Spleen (tissue), 11 donors: Measurements from ENCODE around the gene TNRC18. TPM values are rescaled to one million over a fixed set of nuclear protein-coding genes. Genes with fewer than 3 reads are reported as not detected.
"Not testable (repeated sequence)": the region's sequence is repeated elsewhere in the genome, so short reads cannot be mapped to it uniquely, and the experiment has no call there.

Experiments used
- DNase-seq: peaks from one replicate; pipeline ENCODE4 v3.0.0-alpha.2; 2020
- H3K27ac ChIP-seq, 8 donors: fragments of 200-600 bp; sonication (generic) in 7 of 8; 1 replicate in 4 of 8; 2 replicates in 4 of 8; pipeline versions ENCODE4 v1.5.0 to v1.8.0; 2016 to 2021; ENCODE audit warnings: inconsistent platforms in 4 of 8, mild to moderate bottlenecking in 4 of 8, moderate library complexity in 1 of 8
- H3K27me3 ChIP-seq, 7 donors: fragments of 200-600 bp; sonication (generic) in 6 of 7; replicated peaks in 1 of 7; 1 replicate in 4 of 7; 2 replicates in 3 of 7; pipeline versions ENCODE4 v1.5.0 to v1.8.0; 2016 to 2021; ENCODE audit warnings: inconsistent platforms in 3 of 7, mild to moderate bottlenecking in 1 of 7
- H3K36me3 ChIP-seq, 6 donors: fragments of 200-600 bp; sonication (generic) in 5 of 6; 1 replicate in 4 of 6; 2 replicates in 2 of 6; pipeline versions ENCODE4 v1.5.0 to v1.8.0; 2016 to 2021; ENCODE audit warnings: inconsistent platforms in 2 of 6
- H3K4me1 ChIP-seq, 6 donors: fragments of 200-600 bp; sonication (generic) in 5 of 6; 1 replicate in 3 of 6; 2 replicates in 3 of 6; pipeline versions ENCODE4 v1.5.0 to v1.8.0; 2016 to 2021; ENCODE audit warnings: inconsistent platforms in 3 of 6
- H3K4me3 ChIP-seq, 8 donors: fragments of 200-600 bp; sonication (generic) in 7 of 8; 1 replicate in 4 of 8; 2 replicates in 4 of 8; pipeline versions ENCODE4 v1.5.0 to v1.8.0; 2016 to 2021; ENCODE audit warnings: inconsistent platforms in 4 of 8, mild to moderate bottlenecking in 4 of 8, moderate library complexity in 2 of 8
- H3K9me3 ChIP-seq, 8 donors: fragments of 200-600 bp; sonication (generic) in 7 of 8; 1 replicate in 4 of 8; 2 replicates in 4 of 8; pipeline versions ENCODE4 v1.5.0 to v1.8.0; 2016 to 2021; ENCODE audit warnings: inconsistent platforms in 4 of 8
- CTCF ChIP-seq, 11 experiments: fragments of 200-600 bp in 7 of 11; fragments of 450-650 bp in 4 of 11; sonication (generic) in 4 of 11; IDR thresholded peaks in 8 of 11; conservative IDR thresholded peaks in 3 of 11; 1 replicate in 7 of 11; 2 replicates in 4 of 11; pipeline versions ENCODE4 v1.4.0 to v1.8.0; 2016 to 2021; ENCODE audit warnings: antibody characterized with exemption in 11 of 11, inconsistent platforms in 4 of 11, mild to moderate bottlenecking in 1 of 11
- POLR2A ChIP-seq, 3 donors: fragments of 450-650 bp; IDR thresholded peaks; one replicate each; pipeline ENCODE4 v1.5.1; 2017; ENCODE audit warnings: antibody characterized with exemption in 3 of 3, mild to moderate bottlenecking in 1 of 3
- POLR2AphosphoS5 ChIP-seq, 3 donors: sonication (generic); formaldehyde crosslinking; IDR thresholded peaks; one replicate each; pipeline ENCODE4 v1.5.1; 2017; ENCODE audit warnings: antibody characterized with exemption in 3 of 3
- WGBS, 5 donors: extraction: QIAGEN DNeasy Blood & Tissue Kit in 3 of 5; methylation state at CpG; one replicate each; pipeline versions ENCODE4 v1.1.5 to v1.1.7; 2013 to 2018; 5-methylcytosine and 5-hydroxymethylcytosine counted together
- intact Hi-C: fragments of 100-400 bp; cut with DNase I; formaldehyde crosslinking; loops from one replicate; pipeline ENCODE4 v1.15.0; 2023; ENCODE audit warnings: low total_unique reads
- polyA plus RNA-seq, 3 donors: library from polyadenylated mRNA; stranded (reverse); fragments of 200-250 nt; gene quantifications; one replicate each; pipeline ENCODE4 v1.2.1, GENCODE V29; 2013
- total RNA-seq, 7 donors: library from RNA; depleted of rRNA in 3 of 7; stranded (reverse); fragments of >200 nt in 3 of 7; fragmentation: NEBNext Ultra II Directional in 4 of 7; extraction: Animal tissue kit (Norgen Biotek cat#: 25700) in 4 of 7; gene quantifications; one replicate each; pipeline versions ENCODE4 v1.1.0 to v1.2.1, GENCODE V29; 2016 to 2021
- donor health status: healthy with polysubstance abuse.
- donor health status: DM: no; HTN: no; CAD: no; lungs with moderate emphysema.
- donor health status: DM: no; HTN: no; CAD: no.
- donor health status: Bipolar disorder and iron deficiency.
- donor health status: healthy.
- donor health status: DM: no; HTN: no; CAD: no.
- donor health status: DM: yes; HTN: yes; CAD: no.

TNRC18 gene
- total and polyA plus RNA-seq, 10 donors: 3.4 to 124 (median 71.0) TPM

GRCh38 chr7:5266191-5267028 is 157.2 kb downstream of the TNRC18 start:
- no peak for DNase-seq
- no peaks in the 10 kb centered on the region for H3K9me3 ChIP-seq
- TF ChIP-seq CTCF (IDR thresholded peaks at IDR 0.05 in 8 of 11, conservative IDR thresholded peaks at IDR 0.05 in 3 of 11) (no peak), POLR2AphosphoS5 (IDR thresholded peaks at IDR 0.05) (no peak), POLR2A (IDR thresholded peaks at IDR 0.05) (no peak)

GRCh38 chr7:5265320-5266190 is 158.1 kb downstream of the TNRC18 start:
- H3K9me3 ChIP-seq: no peaks in the 10 kb centered on the region
- H3K27me3 ChIP-seq: no peaks in the 10 kb centered on the region
- intact Hi-C loops: no loop called here
- 68 to 78% (median 74%) methylated on average over 16 to 19 of the region's 19 CpGs for WGBS, 5 donors
- no peak overlapping the region for H3K4me3 ChIP-seq
- no peaks in the 10 kb centered on the region for H3K4me1 ChIP-seq
- H3K27ac ChIP-seq: no peak overlapping the region
- no peaks in the 10 kb centered on the region for H3K36me3 ChIP-seq
- no peak for DNase-seq
- TF ChIP-seq POLR2A (IDR thresholded peaks at IDR 0.05): no peak
- no peak for TF ChIP-seq POLR2AphosphoS5 (IDR thresholded peaks at IDR 0.05)
- no peak for TF ChIP-seq CTCF (IDR thresholded peaks at IDR 0.05 in 8 of 11, conservative IDR thresholded peaks at IDR 0.05 in 3 of 11)

More at GRCh38 chr7:5266191-5267028, 157.2 kb downstream of the TNRC18 start:
- no peak overlapping the region for H3K4me3 ChIP-seq
- H3K27me3 ChIP-seq: no peaks in the 10 kb centered on the region
- no peaks in the 10 kb centered on the region for H3K4me1 ChIP-seq
- H3K27ac ChIP-seq: no peak overlapping the region
- intact Hi-C loops: no loop called here
- no peaks in the 10 kb centered on the region for H3K36me3 ChIP-seq
- whole genome bisulfite sequencing, 5 donors: 57 to 81% (median 63%) methylated on average over 19 to 20 of the region's 20 CpGs

- H3K4me1 ChIP-seq, H3K27ac ChIP-seq, DNase-seq, H3K27me3 ChIP-seq, H3K36me3 ChIP-seq, intact Hi-C loops, H3K9me3 ChIP-seq, H3K4me3 ChIP-seq: not testable (repeated sequence)
- WGBS, 5 donors: 66 to 79% (median 77%) methylated on average over 5 to 10 of the region's 10 CpGs
Measured at GRCh38 chr7:5263066-5263465, 160.6 kb downstream of the TNRC18 start.

GRCh38 chr7:5260530-5261068 is 163.0 kb downstream of the TNRC18 start:
- H3K27ac ChIP-seq, H3K27me3 ChIP-seq, H3K9me3 ChIP-seq, H3K4me1 ChIP-seq, DNase-seq, intact Hi-C loops, H3K36me3 ChIP-seq, H3K4me3 ChIP-seq: not testable (repeated sequence)
- WGBS, 5 donors: 86 to 95% (median 90%) methylated on average over 15 of the region's 15 CpGs

Other genes with a start within 250 kb of the TNRC18 start
- 10 to 100 TPM; 56.8 to 65.7 (median 64.0) TPM for gene WIPI2, start 233.6 kb downstream of the TNRC18 start, total RNA-seq
- gene WIPI2, start 233.6 kb downstream of the TNRC18 start, polyA plus RNA-seq: 10 to 100 TPM; 32.6 to 38.2 (median 33.2) TPM
- 1 to 10 TPM in 6 of 7 donors, under 1 TPM in 1; 0.33 to 2.9 (median 2.4) TPM for gene SLC29A4, start 140.9 kb downstream of the TNRC18 start, total RNA-seq
- 1 to 10 TPM in 2 of 3 donors, under 1 TPM in 1; 0.67 to 2.2 (median 1.1) TPM for gene SLC29A4, start 140.9 kb downstream of the TNRC18 start, polyA plus RNA-seq
- 10 to 100 TPM in 4 of 7 donors, 1 to 10 TPM in 3; 7.8 to 11.7 (median 10.2) TPM for gene FBXL18, start 90.0 kb upstream of the TNRC18 start, total RNA-seq
- gene FBXL18, start 90.0 kb upstream of the TNRC18 start, polyA plus RNA-seq: 1 to 10 TPM in 2 of 3 donors, under 1 TPM in 1; 0.59 to 2.3 (median 1.0) TPM
- gene ACTB, start 106.8 kb upstream of the TNRC18 start, total RNA-seq: 1,000 to 10,000 TPM; 3,529 to 8,565 (median 4,739) TPM
- gene ACTB, start 106.8 kb upstream of the TNRC18 start, polyA plus RNA-seq: 1,000 to 10,000 TPM; 5,220 to 6,605 (median 5,389) TPM
- 100 to 1,000 TPM in 4 of 7 donors, 10 to 100 TPM in 3; 63.8 to 162 (median 101) TPM for gene FSCN1, start 169.0 kb upstream of the TNRC18 start, total RNA-seq
- 10 to 100 TPM; 31.9 to 72.1 (median 33.5) TPM for gene FSCN1, start 169.0 kb upstream of the TNRC18 start, polyA plus RNA-seq